HG02885 (cell line): ENCODE measurements around the gene CST9.

Experiments
- ATAC-seq: cut with Tn5 transposase; IDR thresholded peaks from one replicate; pipeline ENCODE4 v1.9.1; 2021; ENCODE audit warnings: mild to moderate bottlenecking; ENCODE audit not compliant: unreplicated experiment, poor library complexity

Gene CST9

DNA sequence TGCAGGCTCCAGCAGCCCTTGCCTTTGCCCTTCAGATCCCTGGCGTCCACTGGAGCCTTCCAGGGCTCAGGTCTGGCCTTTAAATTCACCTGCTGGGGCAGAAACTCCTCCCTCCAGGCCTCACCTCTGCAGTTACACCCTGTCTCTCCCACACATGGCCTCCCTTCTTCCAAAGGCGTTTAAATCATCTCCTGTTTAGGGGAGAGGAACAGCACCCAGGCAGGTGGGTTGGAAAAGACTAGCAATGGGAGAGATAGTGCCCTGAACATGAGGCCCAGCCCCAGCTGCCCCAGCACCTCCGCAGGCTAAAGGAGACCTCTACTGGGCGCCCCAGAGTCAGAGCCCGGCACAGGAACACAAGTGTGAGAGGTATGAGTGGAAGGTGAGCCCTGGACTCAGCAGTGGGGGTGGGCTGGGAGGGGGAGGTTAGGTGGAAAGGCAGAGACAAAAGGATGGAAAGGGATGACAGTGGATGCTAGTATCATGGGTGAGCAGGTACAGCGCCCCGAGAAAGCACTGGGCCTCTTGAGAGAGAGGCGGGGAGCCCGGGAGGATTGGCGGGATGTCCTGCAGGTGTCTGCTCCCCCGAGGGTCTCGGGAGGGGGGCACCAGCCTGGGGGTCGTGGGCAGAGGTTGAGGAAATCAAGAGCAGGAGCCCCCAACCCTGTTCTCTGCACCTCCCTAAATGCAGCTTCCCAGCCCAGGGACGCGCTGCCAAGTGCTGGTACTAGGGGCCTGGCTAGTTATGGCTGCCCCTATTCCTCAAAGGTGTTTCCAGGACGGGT is at the start of gene CST9:
CST9 (minus strand) TSS at position 51 of the 785 bp plus-strand sequence. CDS start 53 bp downstream, outside the sequence.
- ATAC-seq = no peak

DNA sequence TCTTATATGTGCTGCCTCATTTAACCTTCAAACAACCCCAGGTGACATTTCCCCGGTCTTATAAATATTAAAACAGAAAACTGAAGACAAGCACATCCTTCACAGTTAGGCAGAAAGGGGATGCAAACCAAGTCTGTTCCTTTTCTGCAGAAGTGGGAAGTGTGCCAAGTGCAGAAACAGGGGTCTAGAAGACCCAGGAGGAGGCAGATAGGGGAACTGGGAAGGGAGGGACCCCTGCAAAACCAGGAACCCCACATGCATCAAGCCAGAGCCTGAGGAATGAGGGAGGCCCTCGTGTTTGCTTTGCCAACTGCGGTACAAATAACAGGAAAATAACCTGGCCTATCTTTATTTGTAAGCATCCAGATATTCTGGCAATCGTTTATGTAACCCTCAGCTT is 49.0 kb upstream of the CST9 start:
- no peak for ATAC-seq

- no peak for ATAC-seq
Measured at GRCh38 chr20:23654000-23654399, 48.3 kb upstream of the CST9 start.

DNA sequence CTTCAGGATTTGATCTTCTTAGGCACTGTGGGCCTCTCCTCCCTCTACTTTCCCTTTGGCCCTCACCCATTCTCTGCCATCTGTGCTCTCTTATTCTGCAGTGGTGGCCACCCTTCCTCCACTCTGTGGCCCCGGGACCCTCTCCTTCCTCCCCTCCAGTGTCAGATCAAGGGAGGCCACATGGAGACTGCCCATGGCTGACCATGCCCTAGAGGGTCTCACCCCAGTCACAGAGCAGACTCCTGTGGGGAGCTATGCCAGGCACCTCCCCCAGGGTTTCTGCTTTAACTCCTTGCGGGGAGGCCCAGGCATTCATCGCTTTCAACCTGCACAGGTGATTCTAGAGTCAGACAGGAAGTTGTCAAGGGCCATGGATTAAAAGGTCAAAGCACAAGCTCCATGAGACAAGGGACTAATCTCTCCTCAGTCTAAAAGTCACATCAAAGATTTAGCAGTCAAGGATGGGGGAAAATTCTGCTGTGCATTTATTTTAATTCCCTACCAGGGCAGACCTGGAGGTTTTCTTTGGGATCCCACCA is 47.8 kb upstream of the CST9 start:
- no peak for ATAC-seq

GRCh38 chr20:23652926-23653325 is 47.2 kb upstream of the CST9 start:
- ATAC-seq = no peak

DNA sequence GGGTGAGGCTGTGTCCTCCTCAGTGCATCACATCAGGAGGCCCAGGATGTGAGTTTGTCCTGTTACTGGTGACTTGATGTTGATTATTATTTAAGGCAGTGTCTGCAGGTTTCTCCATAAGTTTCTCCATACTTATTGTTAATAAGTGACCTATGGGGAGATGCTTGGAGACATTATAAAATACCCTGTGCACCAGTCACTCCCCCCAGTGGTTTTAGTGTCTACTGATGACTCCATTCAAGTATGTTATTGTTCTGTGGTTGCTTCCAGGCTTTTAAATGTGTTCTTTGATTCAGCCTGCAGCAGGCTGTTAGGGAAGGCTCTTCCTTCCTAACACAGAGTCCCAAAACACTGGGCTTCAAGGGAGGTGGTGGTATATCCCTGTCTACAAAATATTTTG is 46.7 kb upstream of the CST9 start:
- ATAC-seq = no peak

GRCh38 chr20:23651117-23651516 is 45.4 kb upstream of the CST9 start:
- ATAC-seq = no peak

DNA sequence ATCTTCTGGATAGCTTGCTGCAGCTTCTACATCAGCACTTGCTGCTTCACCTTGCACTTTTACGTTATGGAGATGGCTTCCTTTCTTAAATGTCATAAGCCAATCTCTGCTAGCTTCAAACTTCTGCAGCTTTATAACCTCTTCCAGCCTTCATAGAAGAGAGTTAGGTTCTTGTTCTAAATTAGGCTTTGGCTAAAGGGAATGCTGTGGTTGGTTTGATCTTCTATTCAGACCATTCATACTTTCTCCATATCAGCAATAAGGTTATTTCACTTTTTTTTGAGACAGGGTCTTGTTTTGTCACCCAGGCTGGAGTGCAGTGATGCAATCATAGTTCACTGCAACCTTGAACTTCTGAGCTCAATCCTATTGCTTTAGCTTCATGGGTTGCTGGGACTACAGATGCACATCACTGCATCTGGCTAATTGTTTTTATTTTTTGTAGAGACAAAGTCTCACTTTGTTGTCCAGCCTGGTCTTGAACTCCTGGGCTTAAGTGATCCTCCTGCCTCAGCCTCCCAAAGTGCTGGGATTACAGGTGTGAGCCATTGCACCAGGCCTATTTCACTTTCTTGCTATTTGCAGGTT is 44.2 kb upstream of the CST9 start:
- ATAC-seq = no peak

GRCh38 chr20:23649242-23649641 is 43.5 kb upstream of the CST9 start:
- no peak for ATAC-seq

DNA sequence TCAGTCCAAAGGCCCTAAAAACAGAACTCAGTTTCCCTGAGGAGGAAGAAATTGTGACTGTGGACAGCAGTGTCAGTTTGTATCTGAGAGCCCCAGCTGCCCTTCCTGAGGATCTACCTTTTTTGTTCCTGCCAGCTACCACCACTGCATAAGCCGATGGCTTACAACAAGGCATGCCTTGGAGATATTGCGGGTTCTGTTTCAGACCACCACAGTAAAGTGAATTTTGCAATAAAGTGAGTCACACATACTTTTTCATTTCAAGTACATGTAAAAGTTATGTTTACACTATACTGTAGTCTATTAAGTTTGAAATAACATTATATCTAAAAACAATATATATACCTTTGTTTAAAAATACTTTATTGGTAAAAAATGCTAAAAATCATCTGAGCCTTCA is 41.6 kb upstream of the CST9 start:
- ATAC-seq = no peak

GRCh38 chr20:23646106-23646873 is 40.6 kb upstream of the CST9 start:
- no peak for ATAC-seq

- peak; percentile 53 for ATAC-seq
Measured at GRCh38 chr20:23645575-23645974, 39.9 kb upstream of the CST9 start.

GRCh38 chr20:23644164-23644563 is 38.4 kb upstream of the CST9 start:
- ATAC-seq = no peak

- ATAC-seq = no peak
Measured at GRCh38 chr20:23643659-23644058, 37.9 kb upstream of the CST9 start.

DNA sequence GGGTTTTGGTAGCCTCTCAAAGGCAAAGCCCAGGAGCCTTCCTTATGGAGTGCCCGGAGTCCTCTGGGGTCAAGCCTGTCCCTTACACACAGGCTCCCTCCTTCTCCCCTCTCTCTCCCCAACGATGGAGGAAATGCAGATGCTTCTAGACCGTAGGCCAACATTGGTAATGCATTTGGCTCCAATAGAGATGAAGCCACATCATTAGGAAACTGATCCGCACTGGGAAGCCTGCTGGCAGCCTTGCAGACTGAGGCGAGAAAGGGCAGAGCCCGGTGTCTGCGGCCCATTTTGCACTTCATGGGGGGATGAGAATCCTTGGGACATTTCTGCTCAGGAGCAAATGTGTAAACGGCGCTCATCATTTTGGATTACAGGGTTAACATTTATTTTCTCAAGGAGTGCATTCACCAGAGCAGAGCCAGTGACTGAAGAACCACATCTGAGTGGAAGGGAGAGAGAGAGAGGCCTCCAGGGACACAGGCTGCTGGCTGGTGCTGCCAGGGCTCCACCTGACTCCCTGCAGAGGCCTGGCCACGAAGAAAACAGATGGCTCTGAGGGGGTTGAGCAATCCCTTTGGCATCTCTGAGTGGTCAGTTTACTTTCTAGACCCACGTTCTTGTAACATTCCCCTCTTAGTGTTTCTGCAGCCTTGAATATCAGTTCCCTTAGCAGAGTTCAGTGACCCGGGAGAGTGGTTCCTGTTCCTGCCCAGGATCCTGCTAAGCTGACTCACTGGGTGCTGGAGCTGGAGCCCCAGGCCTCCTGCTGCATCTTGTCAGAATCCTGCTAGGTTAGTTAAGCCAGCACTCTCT is 36.4 kb upstream of the CST9 start:
- no peak for ATAC-seq

GRCh38 chr20:23640671-23641667 is 35.3 kb upstream of the CST9 start:
- ATAC-seq = no peak

DNA sequence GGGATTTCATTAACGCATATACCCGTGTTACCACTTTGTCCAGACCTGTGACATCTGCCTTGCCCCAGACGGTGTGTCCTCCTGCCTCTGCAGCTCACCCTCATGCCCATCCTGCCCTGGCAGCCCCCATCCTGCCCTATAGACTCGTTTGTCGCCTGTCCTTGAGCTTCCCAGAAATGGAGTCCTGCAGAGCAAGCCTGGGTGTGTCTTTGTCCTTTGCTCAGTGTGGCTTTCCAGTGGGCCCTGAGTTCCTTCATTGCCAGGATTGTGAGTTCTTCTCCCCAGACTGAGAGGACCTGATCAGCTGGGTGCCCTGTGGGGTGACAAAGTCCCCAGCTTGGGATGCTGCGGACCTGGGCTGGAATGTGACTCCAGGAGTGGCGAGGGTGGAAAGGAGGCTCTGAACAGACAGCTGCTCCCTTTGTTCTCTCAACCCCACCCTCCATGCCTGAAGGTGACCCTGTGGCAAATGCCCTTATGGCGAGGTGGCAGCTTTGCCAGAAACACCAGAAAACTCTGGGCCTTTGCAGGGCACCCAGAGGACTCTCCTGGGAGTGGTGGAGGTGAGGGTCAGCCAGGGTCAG is 34.4 kb upstream of the CST9 start:
- ATAC-seq = no peak

DNA sequence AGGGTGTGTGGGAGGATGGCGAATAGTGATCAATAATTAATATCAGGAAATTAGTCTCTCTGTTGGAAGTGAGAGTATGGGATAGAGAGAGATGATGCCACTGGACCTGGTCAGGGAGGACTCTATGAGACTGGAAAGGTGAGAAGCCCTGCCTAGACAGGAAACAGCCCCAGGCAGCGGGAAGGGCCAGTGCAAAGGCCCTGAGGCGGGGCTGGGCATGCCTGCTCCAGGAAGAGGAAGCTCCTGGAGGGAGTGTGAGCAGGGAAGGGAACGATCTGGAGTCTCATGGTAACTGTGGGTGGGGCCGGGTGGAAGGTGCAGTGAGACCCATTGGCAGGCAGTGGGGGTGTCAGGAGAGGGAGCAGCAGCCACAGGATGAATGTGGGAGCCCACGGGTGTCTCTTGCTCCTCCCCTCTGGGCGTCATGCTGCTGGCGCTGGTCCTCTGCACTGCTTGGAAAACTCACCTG is 33.8 kb upstream of the CST9 start:
- no peak for ATAC-seq

- ATAC-seq = no peak
Measured at GRCh38 chr20:23638309-23638708, 32.6 kb upstream of the CST9 start.
